UCSD-AML1 (cell line): ENCODE measurements around the gene ITPKB.
"Not testable (repeated sequence)": the region's sequence is repeated elsewhere in the genome, so short reads cannot be mapped to it uniquely, and the experiment has no call there.

Experiments used
- DNase-seq: peaks from one replicate; lab custom pipeline; 2025; ENCODE audit not compliant: unreplicated experiment; lab: John Stamatoyannopoulos, UW

ITPKB gene

GRCh38 chr1:226731257-226731893, 7.7 kb downstream of the ITPKB start:
- no peak for DNase-seq

- DNase-seq: no peak
Observed at GRCh38 chr1:226730836-226731235, 8.2 kb downstream of the ITPKB start.

- no peak for DNase-seq
Observed at GRCh38 chr1:226730071-226730470, 9.0 kb downstream of the ITPKB start.

- DNase-seq: no peak
Observed at GRCh38 chr1:226728448-226728847, 10.6 kb downstream of the ITPKB start.

GRCh38 chr1:226725897-226726267, 13.2 kb downstream of the ITPKB start:
- DNase-seq: no peak

- DNase-seq: no peak
Observed at GRCh38 chr1:226723657-226724532, 15.2 kb downstream of the ITPKB start.

GRCh38 chr1:226722901-226723656, 16.0 kb downstream of the ITPKB start:
- DNase-seq: no peak

GRCh38 chr1:226722240-226722900, 16.7 kb downstream of the ITPKB start:
- DNase-seq: no peak

- not testable (repeated sequence) for DNase-seq
Observed at GRCh38 chr1:226720574-226720973, 18.5 kb downstream of the ITPKB start.

GRCh38 chr1:226719596-226720387, 19.3 kb downstream of the ITPKB start:
- DNase-seq: no peak

GRCh38 chr1:226717256-226717909, 21.7 kb downstream of the ITPKB start:
- DNase-seq: peak; percentile 46

GRCh38 chr1:226716577-226716976, 22.5 kb downstream of the ITPKB start:
- DNase-seq: no peak

GRCh38 chr1:226714148-226714547, 24.9 kb downstream of the ITPKB start:
- DNase-seq: no peak

GRCh38 chr1:226712742-226713419, 26.2 kb downstream of the ITPKB start:
- DNase-seq: no peak

GRCh38 chr1:226711976-226712741, 26.9 kb downstream of the ITPKB start:
- peak; percentile 47 for DNase-seq

GRCh38 chr1:226710501-226710900, 28.6 kb downstream of the ITPKB start:
- DNase-seq: no peak

- DNase-seq: no peak
Observed at GRCh38 chr1:226709953-226710352, 29.1 kb downstream of the ITPKB start.

- no peak for DNase-seq
Observed at GRCh38 chr1:226708967-226709396, 30.1 kb downstream of the ITPKB start.
